Thyroid gland (tissue), 4 donors: ENCODE results near the gene PCCA.

Source experiments
- POLR2A ChIP-seq, 2 donors: fragments of 450-650 bp; IDR thresholded peaks; one replicate each; pipeline ENCODE4 v1.6.1; 2017; ENCODE audit warnings: antibody characterized with exemption in 2 of 2, mild to moderate bottlenecking in 2 of 2, moderate library complexity in 1 of 2
- TF ChIP-seq, protein P1 (sequence below), 6 experiments: fragments of 200-600 bp in 3 of 6; fragments of 450-650 bp in 3 of 6; sonication (generic) in 3 of 6; IDR thresholded peaks; one replicate each; pipeline ENCODE4 v1.5.1; 2016 to 2019; ENCODE audit warnings: antibody characterized with exemption in 6 of 6, mild to moderate bottlenecking in 2 of 6, inconsistent platforms in 1 of 6, moderate library complexity in 1 of 6

DNA sequence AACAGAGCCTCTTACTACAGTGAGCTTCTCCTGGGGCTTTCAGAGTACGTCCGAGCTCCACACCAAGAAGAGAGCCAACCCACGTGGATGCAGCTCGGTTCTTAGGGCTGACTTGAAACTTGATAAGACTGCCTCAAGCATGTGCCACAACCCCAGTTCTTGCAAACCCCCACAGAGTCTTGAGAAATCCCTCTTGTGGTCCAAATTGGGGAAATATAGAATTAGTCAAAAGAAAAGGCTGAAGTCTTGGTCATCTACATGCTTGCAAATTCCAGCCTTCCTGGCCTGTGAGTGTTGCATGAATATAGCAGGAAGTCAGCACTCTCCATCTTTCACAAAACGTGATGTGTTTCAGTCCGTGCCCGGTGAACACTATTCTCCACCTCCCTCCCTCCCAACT, 404.5 kb downstream of the PCCA start:
- no peak for TF ChIP-seq POLR2A (IDR thresholded peaks at IDR 0.05)
- TF ChIP-seq, protein P1, sequence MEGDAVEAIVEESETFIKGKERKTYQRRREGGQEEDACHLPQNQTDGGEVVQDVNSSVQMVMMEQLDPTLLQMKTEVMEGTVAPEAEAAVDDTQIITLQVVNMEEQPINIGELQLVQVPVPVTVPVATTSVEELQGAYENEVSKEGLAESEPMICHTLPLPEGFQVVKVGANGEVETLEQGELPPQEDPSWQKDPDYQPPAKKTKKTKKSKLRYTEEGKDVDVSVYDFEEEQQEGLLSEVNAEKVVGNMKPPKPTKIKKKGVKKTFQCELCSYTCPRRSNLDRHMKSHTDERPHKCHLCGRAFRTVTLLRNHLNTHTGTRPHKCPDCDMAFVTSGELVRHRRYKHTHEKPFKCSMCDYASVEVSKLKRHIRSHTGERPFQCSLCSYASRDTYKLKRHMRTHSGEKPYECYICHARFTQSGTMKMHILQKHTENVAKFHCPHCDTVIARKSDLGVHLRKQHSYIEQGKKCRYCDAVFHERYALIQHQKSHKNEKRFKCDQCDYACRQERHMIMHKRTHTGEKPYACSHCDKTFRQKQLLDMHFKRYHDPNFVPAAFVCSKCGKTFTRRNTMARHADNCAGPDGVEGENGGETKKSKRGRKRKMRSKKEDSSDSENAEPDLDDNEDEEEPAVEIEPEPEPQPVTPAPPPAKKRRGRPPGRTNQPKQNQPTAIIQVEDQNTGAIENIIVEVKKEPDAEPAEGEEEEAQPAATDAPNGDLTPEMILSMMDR (IDR thresholded peaks at IDR 0.05), result no peak
